ENCODE data around the gene ETV3L.

- TF ChIP-seq CTCF (IDR thresholded peaks at IDR 0.05) (no peak), POLR2A (IDR thresholded peaks at IDR 0.05) (no peak)
These were observed 30.0 kb downstream of the ETV3L start for GRCh38 chr1:157069601-157070000.

All from body of pancreas (tissue), 4 donors.